Epidermal melanocyte (primary cell): ENCODE results near the gene SIX2.

Source experiments
- DNase-seq: peaks from one replicate; pipeline ENCODE4 v3.0.0; 2011; ENCODE audit warnings: low spot score; ENCODE audit not compliant: insufficient read length

Gene SIX2

GRCh38 chr2:44967727-44968432 lies 41.4 kb downstream of the SIX2 start:
- DNase-seq = no peak

DNA sequence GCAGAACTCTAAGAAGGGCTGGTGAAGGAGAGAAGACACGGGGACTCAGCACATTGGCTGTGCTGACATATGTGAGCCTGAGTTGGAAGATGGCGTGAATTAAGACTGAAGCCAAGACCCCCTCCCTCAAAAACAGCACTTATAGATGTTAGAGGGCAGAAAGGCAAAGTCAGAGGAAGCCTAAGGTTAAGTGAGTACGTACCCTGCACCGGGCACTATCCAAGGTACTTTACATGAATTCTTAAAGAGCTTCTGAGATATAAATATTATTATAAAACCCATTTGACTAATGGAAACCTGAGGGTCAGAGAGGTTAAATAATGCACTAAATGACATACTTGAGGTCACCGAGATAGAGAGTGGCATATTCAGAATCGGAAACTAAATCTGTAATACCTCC lies 42.2 kb downstream of the SIX2 start:
- DNase-seq = no peak

DNA sequence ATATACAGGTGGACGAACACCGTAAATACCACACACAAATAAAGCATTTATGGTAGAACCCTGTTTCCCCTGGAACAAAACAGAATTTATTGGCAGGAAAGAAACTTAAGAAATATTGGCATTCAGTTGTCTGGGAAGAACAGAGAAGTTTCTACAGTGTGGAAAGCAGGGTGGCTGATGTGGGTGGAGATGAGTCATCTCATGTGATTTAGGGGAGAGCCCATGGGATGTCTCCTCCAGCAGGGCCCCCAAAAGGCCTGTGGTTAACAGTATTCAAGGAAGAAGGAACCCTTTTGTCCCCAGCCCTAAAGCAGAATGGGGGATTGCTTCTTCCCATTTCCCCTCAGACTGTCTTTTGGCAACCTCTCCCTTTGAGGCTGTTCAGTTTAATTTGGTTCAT lies 43.6 kb downstream of the SIX2 start:
- no peak for DNase-seq

DNA sequence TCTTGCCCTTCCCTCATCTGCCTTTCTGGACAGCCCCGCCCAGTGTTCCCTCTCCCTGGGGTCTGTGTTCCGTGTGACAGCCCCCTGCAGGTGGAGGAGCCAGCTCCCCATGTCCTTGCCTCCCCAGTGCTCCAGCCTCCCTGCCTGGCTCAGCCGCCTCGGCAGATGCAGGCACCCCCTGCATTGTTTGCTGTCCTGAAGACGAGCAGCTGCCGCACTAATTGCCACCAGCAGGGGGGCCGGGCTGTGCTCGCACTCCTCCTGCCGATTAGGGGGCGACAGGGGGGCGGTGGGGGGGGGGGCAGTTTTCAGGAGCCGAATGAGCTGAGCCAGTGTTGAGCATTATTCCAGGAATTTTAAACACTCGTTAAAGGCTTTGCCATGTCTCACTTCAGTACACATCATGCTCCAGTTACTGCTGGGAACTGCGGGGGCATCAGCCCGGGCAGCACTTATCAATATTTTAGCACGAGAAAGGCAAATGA lies 44.5 kb downstream of the SIX2 start:
- no peak for DNase-seq

- no peak for DNase-seq
These were observed 47.0 kb downstream of the SIX2 start for GRCh38 chr2:44962176-44962695.

DNA sequence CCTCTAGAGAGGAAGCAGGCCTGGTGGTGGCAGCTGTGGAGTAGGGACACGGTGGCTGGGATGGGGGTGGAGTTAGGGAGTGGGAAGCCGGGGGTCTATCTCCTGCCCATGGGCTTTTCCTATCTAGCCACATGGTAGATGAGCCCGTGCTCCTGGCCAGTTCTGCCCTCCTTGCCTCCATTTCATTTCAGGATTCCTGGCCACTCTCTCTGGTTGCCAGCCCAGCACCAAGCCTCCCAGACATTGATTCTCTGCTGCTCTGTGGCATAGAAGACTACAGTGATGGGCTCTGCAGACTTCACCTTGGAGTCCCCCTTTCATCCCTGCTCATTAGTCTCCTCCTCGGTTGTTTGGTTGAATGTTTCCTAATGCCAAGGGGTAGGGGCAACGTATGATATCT lies 48.4 kb downstream of the SIX2 start:
- no peak for DNase-seq

GRCh38 chr2:44959855-44960254 lies 49.4 kb downstream of the SIX2 start:
- DNase-seq = no peak

- no peak for DNase-seq
These were observed 51.5 kb downstream of the SIX2 start for GRCh38 chr2:44957656-44958327.

DNA sequence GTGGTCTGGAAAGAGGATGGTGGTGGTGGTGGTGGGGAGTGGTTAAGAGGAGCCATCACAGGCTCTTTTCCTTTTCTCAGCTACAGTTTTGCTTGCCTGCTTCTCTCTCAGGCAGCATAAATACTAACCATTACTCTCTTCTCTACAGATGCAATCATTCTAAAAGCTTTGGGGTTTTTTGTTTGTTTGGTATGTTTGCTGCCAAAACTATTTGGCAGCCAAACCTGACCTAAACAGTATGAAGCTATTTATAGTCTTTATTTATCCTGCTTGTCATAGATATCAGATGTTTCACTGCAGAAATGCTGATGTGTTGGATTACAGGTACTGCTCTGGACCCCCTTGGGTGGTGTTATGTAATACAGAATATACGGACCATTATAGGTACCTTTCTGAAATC lies 52.4 kb downstream of the SIX2 start:
- no peak for DNase-seq

- peak; percentile 74 for DNase-seq
These were observed 53.5 kb downstream of the SIX2 start for GRCh38 chr2:44955593-44956392.
